WTC11 (cell line): ENCODE data around the gene RAMACL.

Experiments
- NFYB ChIP-seq: sonication (generic); formaldehyde crosslinking; conservative IDR thresholded peaks from 2 replicates; pipeline ENCODE4 v1.8.0; 2022; ENCODE audit warnings: low read depth, missing genetic modification reagents
- SP1 ChIP-seq: sonication (generic); formaldehyde crosslinking; conservative IDR thresholded peaks from 2 replicates; pipeline ENCODE4 v1.8.1; 2022; ENCODE audit warnings: missing genetic modification reagents
- ZNF138 ChIP-seq: sonication (generic); formaldehyde crosslinking; conservative IDR thresholded peaks from 2 replicates; pipeline ENCODE4 v1.8.1; 2022; ENCODE audit warnings: mild to moderate bottlenecking, moderate library complexity, missing genetic modification reagents
- ZNF317 ChIP-seq: sonication (generic); formaldehyde crosslinking; IDR thresholded peaks from 2 replicates; pipeline ENCODE4 v1.8.1; 2023; ENCODE audit warnings: low read depth, mild to moderate bottlenecking, moderate library complexity, missing genetic modification reagents, borderline replicate concordance
- TF ChIP-seq, protein P1 (sequence below): fragments of 200-600 bp; IDR thresholded peaks from 2 replicates; pipeline ENCODE4 v1.8.0; 2022; ENCODE audit warnings: antibody characterized with exemption
- TF ChIP-seq, protein P2 (sequence below): sonication (generic); formaldehyde crosslinking; IDR thresholded peaks from 2 replicates; pipeline ENCODE4 v1.8.0; 2022; ENCODE audit warnings: mild to moderate bottlenecking, missing genetic modification reagents
- TF ChIP-seq, protein P3 (sequence below): sonication (generic); formaldehyde crosslinking; IDR thresholded peaks from 2 replicates; pipeline ENCODE4 v1.8.0; 2023; ENCODE audit warnings: missing genetic modification reagents, mild to moderate bottlenecking, borderline replicate concordance

GRCh38 chr6:166620478-166621113 lies 34.1 kb upstream of the RAMACL start:
- TF ChIP-seq, protein P1, sequence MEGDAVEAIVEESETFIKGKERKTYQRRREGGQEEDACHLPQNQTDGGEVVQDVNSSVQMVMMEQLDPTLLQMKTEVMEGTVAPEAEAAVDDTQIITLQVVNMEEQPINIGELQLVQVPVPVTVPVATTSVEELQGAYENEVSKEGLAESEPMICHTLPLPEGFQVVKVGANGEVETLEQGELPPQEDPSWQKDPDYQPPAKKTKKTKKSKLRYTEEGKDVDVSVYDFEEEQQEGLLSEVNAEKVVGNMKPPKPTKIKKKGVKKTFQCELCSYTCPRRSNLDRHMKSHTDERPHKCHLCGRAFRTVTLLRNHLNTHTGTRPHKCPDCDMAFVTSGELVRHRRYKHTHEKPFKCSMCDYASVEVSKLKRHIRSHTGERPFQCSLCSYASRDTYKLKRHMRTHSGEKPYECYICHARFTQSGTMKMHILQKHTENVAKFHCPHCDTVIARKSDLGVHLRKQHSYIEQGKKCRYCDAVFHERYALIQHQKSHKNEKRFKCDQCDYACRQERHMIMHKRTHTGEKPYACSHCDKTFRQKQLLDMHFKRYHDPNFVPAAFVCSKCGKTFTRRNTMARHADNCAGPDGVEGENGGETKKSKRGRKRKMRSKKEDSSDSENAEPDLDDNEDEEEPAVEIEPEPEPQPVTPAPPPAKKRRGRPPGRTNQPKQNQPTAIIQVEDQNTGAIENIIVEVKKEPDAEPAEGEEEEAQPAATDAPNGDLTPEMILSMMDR = no peak
- TF ChIP-seq SP1 (CRISPR knock-in tag) (no peak), ZNF317 (CRISPR knock-in tag) (no peak), NFYB (CRISPR knock-in tag) (no peak), ZNF138 (CRISPR knock-in tag) (no peak)
- TF ChIP-seq, protein P2, sequence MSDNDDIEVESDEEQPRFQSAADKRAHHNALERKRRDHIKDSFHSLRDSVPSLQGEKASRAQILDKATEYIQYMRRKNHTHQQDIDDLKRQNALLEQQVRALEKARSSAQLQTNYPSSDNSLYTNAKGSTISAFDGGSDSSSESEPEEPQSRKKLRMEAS (CRISPR knock-in tag) = no peak
- TF ChIP-seq, protein P3, sequence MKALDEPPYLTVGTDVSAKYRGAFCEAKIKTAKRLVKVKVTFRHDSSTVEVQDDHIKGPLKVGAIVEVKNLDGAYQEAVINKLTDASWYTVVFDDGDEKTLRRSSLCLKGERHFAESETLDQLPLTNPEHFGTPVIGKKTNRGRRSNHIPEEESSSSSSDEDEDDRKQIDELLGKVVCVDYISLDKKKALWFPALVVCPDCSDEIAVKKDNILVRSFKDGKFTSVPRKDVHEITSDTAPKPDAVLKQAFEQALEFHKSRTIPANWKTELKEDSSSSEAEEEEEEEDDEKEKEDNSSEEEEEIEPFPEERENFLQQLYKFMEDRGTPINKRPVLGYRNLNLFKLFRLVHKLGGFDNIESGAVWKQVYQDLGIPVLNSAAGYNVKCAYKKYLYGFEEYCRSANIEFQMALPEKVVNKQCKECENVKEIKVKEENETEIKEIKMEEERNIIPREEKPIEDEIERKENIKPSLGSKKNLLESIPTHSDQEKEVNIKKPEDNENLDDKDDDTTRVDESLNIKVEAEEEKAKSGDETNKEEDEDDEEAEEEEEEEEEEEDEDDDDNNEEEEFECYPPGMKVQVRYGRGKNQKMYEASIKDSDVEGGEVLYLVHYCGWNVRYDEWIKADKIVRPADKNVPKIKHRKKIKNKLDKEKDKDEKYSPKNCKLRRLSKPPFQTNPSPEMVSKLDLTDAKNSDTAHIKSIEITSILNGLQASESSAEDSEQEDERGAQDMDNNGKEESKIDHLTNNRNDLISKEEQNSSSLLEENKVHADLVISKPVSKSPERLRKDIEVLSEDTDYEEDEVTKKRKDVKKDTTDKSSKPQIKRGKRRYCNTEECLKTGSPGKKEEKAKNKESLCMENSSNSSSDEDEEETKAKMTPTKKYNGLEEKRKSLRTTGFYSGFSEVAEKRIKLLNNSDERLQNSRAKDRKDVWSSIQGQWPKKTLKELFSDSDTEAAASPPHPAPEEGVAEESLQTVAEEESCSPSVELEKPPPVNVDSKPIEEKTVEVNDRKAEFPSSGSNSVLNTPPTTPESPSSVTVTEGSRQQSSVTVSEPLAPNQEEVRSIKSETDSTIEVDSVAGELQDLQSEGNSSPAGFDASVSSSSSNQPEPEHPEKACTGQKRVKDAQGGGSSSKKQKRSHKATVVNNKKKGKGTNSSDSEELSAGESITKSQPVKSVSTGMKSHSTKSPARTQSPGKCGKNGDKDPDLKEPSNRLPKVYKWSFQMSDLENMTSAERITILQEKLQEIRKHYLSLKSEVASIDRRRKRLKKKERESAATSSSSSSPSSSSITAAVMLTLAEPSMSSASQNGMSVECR (CRISPR knock-in tag) = no peak
